T47D (cell line): ENCODE results near the gene PPP1CA.
A peak's percentile ranks its signal among the peaks of the same experiment; 100 is the strongest.

Experiments
- DNase-seq, 2 experiments: peaks; one replicate each; pipeline versions ENCODE4 v3.0.0 to v3.0.0-alpha.2; 2011 to 2012; ENCODE audit warnings: low read depth in 1 of 2, low spot score in 1 of 2
- JUND ChIP-seq: IDR thresholded peaks from 2 replicates; pipeline ENCODE4 v1.6.1; 2012; ENCODE audit warnings: low read depth
- in situ Hi-C: cut with HindIII; loops from 2 replicates; pipeline ENCODE4 v1.10.0; 2016; ENCODE audit warnings: low sequenced_read_pairs, low pct_unique_long_range_greater_than_20kb

The PPP1CA gene

DNA sequence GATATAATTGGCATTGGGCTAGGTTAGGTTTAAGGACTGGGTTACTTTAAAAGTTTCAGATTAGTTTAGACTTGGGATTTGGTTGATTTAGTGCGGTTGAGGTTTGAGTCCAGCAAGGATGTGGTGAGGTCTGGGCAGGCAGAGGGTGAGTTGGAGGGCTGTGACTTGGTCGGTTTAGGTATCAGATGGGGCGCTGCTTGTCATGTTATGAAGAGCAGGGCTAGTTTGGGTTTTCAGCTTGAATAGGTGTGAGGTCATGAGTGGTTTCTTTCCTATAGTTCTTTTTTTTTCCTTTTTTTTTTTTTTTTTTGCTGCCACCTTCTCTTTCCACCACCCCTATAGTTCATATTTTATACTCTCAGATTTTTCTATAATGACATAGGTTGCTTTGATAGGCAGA is 33.0 kb downstream of the PPP1CA start:
- no peak for TF ChIP-seq JUND
- DNase-seq, result no peak
- in situ Hi-C loops, result no loop called here

DNA sequence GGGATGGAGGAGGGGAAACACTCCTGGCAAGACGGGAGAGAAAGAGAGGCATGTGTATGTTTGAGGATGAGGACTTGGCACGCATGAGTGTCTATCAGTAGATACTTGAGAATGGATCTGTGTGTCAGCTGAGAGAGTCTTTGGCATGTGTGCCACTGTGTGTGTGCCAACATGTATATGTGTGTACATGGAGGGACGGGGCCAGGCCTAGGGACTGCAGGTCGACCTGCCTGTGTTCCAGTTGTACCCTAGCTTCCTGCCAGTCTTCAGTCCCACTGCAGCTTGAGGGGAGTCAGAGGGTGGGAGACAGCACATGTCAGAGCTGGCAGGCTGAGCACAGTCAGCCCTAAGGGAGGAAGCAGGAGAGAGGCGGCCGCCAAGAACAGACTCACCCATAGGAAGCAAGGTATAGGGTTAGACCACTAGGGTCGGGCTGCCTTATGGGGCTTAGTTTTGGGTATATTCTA is 33.9 kb downstream of the PPP1CA start:
- in situ Hi-C loops, result no loop called here
- no peak for DNase-seq
- no peak for TF ChIP-seq JUND

DNA sequence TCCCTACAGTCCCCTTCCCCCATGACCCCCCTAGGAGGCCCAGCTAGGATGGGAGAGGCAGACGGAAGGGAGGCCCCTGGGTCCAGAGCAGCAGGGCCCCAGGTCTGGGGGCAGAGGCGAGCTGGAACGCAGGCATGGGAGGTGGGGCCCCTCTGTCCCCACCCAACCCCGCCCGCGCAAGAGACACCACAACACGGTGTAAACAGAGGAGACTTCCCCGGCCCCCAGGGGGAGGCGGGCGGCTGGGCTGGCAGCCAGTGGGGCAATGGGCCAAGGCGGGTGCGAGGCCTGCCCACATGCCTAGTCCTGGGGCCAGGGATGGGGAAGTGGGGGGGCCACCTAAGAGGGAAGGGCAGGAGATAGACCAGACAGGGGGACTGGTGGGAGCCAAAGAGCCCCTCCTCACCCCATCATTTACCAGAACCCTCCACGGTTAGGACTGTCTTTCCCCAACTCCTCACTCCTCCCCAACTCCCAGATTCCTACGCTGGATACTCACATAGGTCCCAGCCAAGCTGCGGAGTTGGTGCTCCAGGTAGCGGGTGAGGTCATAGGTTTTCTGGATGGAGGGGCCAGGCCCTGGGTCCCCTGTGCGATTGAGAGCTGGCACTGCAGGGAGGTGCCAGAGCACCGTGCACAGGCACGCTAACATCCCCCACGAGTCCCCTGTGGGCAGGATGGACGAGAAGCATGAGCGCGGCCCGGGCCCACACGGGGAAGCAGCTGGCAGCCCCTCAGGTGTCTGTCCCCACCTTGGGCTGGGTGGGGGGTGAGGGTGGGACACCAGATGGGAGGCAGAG is 34.5 kb downstream of the PPP1CA start:
- TF ChIP-seq JUND, result no peak
- no peak for DNase-seq
- in situ Hi-C loops, result no loop called here

DNA sequence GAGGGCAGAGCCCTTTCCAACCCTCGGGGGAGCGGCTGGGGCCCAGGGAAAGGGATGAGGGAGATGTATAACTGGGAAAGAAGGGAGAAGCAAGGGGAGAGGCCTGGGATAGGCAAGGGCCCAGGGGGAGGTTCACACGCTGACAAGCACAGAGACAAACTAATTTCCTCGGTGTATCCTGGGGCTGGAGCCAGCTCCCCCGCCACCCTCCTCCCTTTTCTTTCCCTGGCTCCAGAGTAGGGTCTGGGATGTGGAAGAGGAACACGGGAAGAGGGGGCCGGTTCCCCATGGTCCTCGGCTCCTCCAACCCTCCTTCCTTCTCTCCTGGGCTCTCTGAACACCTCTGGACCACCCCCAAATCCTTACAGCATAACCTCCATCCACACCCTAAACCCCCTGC is 35.1 kb downstream of the PPP1CA start:
- DNase-seq, result no peak
- in situ Hi-C loops, result no loop called here
- TF ChIP-seq JUND, result no peak

DNA sequence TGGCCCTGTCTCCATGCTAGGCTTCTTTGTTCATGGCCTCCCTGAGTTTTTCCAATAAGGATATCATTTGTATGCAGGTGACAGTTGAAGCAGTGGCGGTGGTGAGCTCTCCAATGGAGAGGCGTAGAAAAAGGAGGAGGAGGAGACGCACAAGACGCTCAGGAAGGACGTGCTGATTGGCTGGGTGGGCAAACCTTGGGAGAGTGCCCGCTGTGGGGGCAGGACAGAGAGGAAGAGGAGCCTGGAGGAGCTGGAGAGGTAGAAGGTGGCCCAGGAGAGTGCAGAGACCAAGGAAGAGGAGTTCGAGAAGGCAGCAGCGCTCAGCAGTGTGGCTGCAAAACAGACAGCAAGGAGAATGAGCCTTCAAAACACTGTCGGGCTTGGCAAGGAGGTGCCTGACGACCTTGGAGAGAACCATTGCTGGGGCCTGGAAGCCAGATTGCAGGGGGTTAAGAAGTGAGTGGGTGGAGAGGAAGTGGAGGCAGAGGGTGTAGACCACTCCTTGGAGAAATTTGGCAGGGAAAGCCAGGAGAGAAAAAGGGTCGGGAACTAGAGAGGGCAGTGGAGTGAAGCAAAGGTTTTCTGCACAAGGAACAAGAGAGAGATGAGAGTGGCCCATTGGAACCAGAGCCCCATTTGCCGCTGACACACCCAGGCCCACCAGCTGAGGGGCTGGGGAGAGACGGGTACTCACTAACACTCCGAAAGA is 35.8 kb downstream of the PPP1CA start:
- in situ Hi-C loops, result no loop called here

DNA sequence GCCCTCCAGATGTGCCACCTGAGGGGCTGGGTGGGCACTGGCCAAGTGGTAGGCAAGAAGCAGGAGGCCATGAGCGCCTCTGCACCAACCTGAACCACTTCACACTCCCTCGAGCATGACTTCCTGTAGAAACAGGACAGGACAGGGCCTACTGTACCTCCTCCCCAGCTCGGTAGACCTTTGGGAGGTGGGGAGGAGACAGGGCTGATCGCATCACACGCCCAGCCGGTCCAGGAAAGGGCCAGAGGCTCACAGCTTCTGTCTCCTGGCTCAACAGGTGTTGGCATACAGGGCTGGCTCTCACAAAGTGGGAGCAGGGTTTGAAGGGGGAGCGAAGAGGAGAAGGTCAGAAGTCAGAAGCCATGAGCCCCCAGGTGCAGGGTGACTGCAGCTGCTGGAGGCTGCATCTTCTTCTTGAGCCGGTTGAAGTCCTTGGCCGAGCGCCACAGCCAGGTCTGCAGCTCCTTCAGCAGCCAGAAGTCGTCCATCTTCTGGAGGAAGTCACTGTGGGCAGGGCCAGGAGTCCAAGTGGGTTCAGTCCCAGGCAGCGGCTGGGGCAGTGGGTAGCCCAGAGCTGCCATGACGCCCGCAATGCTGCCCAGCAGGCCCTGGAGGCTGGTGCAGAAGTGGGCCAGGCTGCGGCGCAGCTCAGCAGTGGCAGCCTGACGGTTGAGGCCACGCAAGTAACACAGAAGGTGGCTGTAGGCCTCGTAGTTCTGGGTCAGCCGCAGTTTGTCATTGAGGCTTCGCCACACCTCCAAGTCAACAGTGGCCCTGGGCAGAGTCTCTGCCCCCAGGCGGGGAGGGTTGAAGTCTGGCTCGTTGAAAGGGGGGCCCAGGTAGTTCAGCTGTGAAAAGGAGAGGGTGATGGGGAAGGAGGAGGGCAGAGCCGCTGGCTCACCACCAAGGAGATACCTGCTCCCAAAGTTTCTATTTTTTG is 36.6 kb downstream of the PPP1CA start:
- in situ Hi-C loops, result no loop called here
- TF ChIP-seq JUND, result no peak
- no peak for DNase-seq

More for the DNA sequence above, 35.8 kb downstream of the PPP1CA start:
- no peak for DNase-seq
- no peak for TF ChIP-seq JUND

DNA sequence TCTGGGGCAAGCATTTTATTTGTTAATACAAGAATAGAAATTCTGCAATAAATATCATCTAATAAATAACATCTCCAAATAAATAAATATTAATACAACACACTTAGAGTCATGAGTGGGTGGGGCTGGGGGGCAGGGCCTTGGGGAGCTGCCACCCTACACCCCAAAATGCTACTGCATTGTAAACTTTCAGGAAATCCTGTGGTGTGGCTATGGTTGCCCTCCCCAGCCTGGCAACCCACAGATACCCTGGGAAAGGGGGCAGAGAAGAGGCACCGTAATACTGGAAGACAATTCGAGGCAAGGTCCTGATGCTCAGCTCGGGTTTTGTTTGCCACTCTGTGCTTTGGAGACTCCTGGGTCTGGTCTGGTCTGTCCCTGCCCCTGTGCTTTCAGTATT is 37.5 kb downstream of the PPP1CA start:
- no peak for DNase-seq
- no peak for TF ChIP-seq JUND
- in situ Hi-C loops, result no loop called here

DNA sequence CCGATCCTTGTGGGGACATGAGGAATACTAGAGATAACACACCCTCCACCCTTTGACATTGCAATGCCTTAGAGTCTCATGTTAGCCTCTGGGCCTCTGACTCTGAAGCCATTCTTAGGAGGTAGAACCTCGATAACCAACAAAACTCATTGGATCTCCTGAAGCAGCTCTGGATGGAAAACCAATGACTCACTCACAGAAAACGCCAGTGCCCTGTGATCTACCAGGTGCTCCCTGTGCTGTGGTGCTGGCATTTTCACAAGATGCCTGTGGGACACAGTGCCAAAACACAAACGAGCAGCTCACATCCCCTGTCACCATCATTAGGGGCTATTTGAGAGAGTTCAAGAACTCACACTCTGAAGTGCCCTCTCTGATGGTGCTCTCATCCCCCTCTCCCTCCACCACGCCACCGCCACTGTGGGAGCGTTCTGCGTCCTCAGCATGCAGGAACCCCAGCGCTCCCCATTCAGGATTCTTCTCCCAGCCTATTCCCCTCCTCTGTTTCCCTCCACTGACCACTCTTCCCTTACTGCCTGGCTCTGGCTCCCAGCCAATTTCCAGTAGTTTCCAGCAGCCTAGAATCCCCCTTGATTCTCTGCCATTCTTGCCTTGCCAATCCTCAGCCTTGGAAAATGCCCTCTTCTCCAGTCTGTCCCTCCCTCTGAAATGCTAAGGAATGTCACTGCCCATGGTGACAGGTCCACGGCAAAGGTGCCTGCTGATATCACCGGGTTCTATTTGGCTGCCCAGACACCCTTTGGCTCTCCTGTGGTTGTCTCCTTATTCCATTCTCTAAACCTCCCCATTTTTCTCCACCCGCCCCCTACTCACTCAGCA is 43.6 kb downstream of the PPP1CA start:
- in situ Hi-C loops, result no loop called here
- TF ChIP-seq JUND, result no peak

DNA sequence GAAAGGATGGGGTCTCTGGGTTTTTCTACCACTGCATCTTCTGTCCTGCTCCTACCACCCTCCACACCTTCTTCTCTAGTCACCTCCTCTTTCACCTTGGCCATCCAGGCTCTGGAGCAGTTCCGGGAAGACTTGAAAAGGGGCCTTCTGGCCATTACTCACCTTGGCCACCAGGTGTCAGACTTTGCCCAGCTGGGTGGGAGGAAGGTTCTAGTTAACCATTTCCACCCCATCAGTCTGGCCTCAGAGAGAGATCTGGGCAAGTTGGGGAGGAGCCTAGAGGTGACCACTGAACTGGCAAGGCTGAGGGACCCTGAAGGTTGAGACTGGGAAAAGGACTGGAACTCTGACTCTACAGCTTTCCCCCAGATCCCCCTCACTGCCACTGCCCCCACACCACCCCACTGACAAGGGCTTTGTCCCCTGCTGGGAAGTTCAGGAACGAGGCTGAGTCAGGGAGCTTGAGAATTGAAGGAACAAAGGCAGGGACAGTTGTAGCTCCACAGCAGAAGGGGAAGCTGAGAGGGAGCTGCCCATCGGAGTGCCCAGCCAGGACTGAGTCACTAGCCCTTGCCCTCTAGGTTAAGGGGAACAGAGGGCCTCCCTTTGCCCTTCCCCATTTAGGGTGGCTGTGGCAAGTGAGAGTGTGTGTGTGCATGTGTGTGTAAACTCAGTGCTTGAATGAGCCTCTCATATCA is 44.6 kb downstream of the PPP1CA start:
- peak; percentile 84 to 89 for DNase-seq
- TF ChIP-seq JUND, result no peak
- in situ Hi-C loops, result no loop called here

More for the DNA sequence above, 43.6 kb downstream of the PPP1CA start:
- no peak for DNase-seq

DNA sequence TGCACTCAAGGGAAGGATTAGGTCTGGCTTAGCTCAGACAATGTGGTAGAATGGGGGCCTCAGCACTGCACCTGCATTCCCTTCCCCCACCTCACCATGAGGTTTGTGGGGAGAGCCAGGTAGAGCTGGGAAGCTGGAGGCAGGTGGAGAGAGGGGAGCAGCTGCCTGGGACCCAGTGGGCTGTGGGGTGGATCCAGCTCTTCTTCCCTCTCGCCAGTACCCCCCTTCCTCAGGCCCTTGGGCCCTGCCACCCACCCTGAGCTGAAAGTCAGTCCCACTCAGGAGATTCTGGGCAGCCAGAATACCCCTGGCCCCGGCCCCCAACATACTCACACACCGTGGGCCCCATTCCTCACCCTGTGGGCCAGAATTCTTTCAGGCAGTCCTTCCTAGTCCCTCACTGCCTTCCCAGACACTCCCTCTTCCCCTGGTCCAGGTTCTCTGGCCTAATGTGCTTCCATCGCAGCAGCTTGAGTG is 45.2 kb downstream of the PPP1CA start:
- TF ChIP-seq JUND, result no peak
- DNase-seq, result no peak
- in situ Hi-C loops, result no loop called here

DNA sequence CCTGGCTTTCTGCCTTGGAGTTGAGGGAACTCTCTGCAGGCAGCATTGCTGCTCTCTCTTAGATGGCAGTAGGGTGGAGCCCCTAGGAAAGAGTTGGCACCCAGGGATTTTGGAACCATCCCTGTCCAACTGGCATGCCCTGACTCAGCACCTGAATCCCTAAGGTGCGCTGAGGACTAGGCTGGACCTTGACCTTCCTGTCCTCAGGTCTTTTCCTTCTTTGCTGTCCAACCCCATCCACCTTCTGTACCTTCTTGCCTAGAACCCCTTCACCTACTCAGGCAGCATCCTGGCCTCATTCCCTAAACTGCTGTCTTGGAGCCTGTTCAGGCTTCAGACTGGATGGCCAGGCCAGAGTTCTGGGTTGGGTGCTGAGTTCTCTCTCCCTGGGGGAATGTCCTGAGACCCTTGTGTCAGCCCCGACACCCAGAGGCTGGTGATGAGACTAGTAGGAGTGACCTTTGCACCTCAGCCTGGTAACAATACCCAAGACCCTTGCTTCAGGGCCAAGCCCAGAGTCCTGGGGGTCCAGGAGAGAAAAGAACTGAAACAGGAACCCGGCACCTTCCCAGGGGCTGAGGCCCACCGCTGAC is 45.8 kb downstream of the PPP1CA start:
- DNase-seq, result no peak
- no peak for TF ChIP-seq JUND
- in situ Hi-C loops, result no loop called here
